NCI-H1436 treated with DMSO at 0.1 percent for 48 hours (cell line): ENCODE results near the gene SLC5A7.

Source experiments
- DNase-seq: peaks from one replicate; lab custom pipeline; 2025; lab: John Stamatoyannopoulos, UW

The SLC5A7 gene

GRCh38 chr2:107986278-107987217, at the start of gene SLC5A7:
SLC5A7 (plus strand) TSS chr2:107986524; CDS start chr2:107988156, 1,632 bp downstream.
- no peak for DNase-seq

GRCh38 chr2:107961395-107961794, 24.9 kb upstream of the SLC5A7 start:
- DNase-seq = no peak

- DNase-seq = no peak
Observed at GRCh38 chr2:107964185-107964584, 22.1 kb upstream of the SLC5A7 start.

GRCh38 chr2:107984707-107985106, 1.6 kb upstream of the SLC5A7 start:
- DNase-seq = no peak

GRCh38 chr2:107988108-107988507, 1.8 kb downstream of the SLC5A7 start:
- no peak for DNase-seq

GRCh38 chr2:107989445-107989844, 3.1 kb downstream of the SLC5A7 start:
- DNase-seq = no peak

GRCh38 chr2:107990718-107991117, 4.4 kb downstream of the SLC5A7 start:
- no peak for DNase-seq

- no peak for DNase-seq
Observed at GRCh38 chr2:107992069-107992468, 5.7 kb downstream of the SLC5A7 start.

- no peak for DNase-seq
Observed at GRCh38 chr2:107999158-107999557, 12.8 kb downstream of the SLC5A7 start.

GRCh38 chr2:108010912-108011591, 24.7 kb downstream of the SLC5A7 start:
- DNase-seq = no peak

GRCh38 chr2:108013305-108013704, 27.0 kb downstream of the SLC5A7 start:
- no peak for DNase-seq

GRCh38 chr2:108022628-108023027, 36.3 kb downstream of the SLC5A7 start:
- no peak for DNase-seq

GRCh38 chr2:108023776-108024175, 37.5 kb downstream of the SLC5A7 start:
- no peak for DNase-seq

- no peak for DNase-seq
Observed at GRCh38 chr2:108026092-108026794, 39.9 kb downstream of the SLC5A7 start.

GRCh38 chr2:108029496-108029895, 43.2 kb downstream of the SLC5A7 start:
- DNase-seq = no peak

- DNase-seq = no peak
Observed at GRCh38 chr2:108029912-108030311, 43.6 kb downstream of the SLC5A7 start.

GRCh38 chr2:108031471-108031941, 45.2 kb downstream of the SLC5A7 start:
- DNase-seq = no peak

GRCh38 chr2:108034843-108035242, 48.5 kb downstream of the SLC5A7 start:
- no peak for DNase-seq

GRCh38 chr2:108048752-108049151, 62.4 kb downstream of the SLC5A7 start:
- DNase-seq = no peak

GRCh38 chr2:108058576-108059137, 72.3 kb downstream of the SLC5A7 start:
- no peak for DNase-seq

GRCh38 chr2:108061439-108062042, 75.2 kb downstream of the SLC5A7 start:
- DNase-seq = no peak
